HG03045 (cell line): ENCODE results near the gene CTSE.
"Not testable (repeated sequence)": the region's sequence is repeated elsewhere in the genome, so short reads cannot be mapped to it uniquely, and the experiment has no call there.

Source experiments
- ATAC-seq: cut with Tn5 transposase; IDR thresholded peaks from one replicate; pipeline ENCODE4 v1.9.1; 2021; ENCODE audit warnings: mild to moderate bottlenecking, moderate library complexity; ENCODE audit not compliant: unreplicated experiment

Gene CTSE

GRCh38 chr1:206020393-206021007 lies 3.2 kb downstream of the CTSE start:
- ATAC-seq, result no peak

DNA sequence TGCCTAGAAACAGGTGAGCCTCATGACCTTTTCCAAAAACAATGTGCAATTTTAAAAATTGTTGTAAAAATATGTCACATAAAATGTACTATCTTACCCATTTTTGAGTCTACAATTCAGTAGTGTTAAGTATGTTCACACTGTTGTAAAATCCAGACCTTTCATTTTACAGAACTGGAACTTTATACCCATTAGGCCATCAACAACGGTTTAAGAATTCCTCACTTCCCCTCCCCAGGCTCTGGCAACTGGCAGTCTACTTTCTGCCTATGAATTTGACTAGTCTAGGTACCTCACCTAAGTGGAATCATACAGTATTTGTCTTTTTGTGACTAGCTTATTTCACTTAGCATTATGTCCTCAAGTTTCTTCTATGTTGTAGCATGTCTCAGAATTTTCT lies 8.6 kb downstream of the CTSE start:
- no peak for ATAC-seq

- ATAC-seq, result no peak
Observed at GRCh38 chr1:206014601-206015000, 9.1 kb downstream of the CTSE start.

- ATAC-seq, result no peak
Observed at GRCh38 chr1:206013026-206013795, 10.5 kb downstream of the CTSE start.

GRCh38 chr1:206012086-206012859 lies 11.4 kb downstream of the CTSE start:
- ATAC-seq, result peak; percentile 90

DNA sequence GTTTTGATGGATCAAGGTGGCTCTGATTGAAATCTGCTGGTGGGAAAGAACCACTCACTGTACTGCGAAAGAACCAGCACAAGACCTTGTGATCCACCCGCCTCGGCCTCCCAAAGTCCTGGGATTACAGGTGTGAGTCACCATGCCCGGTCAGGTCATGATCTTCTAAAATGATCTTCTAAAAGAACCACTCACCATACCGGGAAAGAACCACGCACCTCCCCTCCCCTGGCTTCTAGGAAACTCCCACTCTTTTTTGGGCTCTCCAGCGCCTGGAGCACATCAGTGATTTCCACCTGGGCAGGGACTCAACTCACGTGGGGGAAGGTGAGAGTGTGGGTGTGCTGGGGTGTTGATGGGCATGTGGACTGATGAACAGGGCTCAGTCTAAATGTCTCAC lies 12.6 kb downstream of the CTSE start:
- no peak for ATAC-seq

DNA sequence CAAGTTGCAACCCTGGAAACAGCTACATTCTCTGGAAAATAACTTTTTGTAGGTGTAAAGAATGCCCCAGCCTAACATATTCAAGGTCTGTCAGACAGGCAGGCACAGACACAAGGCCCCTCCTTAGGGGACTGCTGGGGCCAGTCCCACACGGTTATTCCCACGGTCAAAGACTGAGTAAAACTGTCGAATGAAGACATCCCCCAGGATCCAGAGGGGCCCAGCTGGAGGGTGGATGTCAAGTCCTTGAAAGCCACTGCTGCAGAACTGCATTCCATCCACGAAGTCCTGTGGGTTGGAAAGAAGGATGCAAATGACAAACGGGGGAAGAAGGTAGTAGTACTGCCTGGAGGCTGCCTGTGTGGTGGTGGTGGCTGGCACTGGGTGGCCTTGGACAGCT lies 13.6 kb downstream of the CTSE start:
- no peak for ATAC-seq

DNA sequence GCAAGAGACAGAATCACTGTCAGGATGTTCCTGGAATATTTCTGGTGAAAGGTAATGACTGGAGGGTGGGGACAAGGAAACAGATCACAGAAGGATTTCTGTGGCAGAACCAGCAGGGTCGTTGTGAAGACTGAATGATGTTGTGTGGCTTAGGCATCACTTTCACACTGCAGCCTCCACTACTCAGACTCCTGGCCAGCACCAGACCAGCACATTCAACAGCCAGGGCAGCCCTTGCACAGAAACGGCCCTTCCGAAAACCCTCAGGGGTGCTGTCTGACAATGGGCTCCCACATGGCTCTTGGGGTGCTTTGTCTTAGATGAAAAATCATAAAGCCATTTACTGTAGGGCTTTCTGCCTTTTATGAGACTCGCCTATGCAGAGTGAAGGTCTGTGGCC lies 16.7 kb downstream of the CTSE start:
- ATAC-seq, result no peak

GRCh38 chr1:206005778-206006180 lies 17.9 kb downstream of the CTSE start:
- no peak for ATAC-seq

GRCh38 chr1:206005234-206005633 lies 18.5 kb downstream of the CTSE start:
- no peak for ATAC-seq

- no peak for ATAC-seq
Observed at GRCh38 chr1:206004826-206005225, 18.9 kb downstream of the CTSE start.

DNA sequence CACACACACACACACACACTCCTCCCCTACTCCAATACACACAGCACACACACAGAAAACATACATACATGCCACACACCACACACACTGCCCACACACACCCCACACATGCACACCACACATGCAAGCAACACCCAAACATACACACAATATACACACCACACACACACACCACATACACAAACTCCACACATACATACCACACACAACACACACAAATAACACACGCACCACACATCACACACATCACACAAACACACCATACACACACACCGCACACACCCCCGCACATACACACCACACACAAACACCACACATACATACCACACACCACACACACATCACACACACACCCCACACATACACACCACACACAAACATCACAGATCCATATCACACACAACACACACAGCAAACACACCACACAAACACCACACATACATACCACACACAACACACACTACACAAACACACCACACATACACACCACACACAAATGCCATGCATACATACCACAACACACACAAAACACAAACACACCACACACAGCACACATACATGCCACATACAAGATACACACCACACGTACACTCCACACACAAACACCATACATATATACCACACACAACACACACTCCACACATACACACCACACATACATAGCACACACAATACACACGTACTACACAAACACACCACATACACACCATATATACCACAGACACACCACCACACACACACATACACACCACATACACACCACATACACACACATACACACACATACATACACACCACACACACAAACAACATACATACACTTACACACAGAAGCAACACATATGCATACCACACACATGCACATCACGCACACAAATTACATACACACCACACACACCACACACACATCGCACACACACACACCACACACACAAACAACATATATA lies 19.6 kb downstream of the CTSE start:
- ATAC-seq, result no peak

DNA sequence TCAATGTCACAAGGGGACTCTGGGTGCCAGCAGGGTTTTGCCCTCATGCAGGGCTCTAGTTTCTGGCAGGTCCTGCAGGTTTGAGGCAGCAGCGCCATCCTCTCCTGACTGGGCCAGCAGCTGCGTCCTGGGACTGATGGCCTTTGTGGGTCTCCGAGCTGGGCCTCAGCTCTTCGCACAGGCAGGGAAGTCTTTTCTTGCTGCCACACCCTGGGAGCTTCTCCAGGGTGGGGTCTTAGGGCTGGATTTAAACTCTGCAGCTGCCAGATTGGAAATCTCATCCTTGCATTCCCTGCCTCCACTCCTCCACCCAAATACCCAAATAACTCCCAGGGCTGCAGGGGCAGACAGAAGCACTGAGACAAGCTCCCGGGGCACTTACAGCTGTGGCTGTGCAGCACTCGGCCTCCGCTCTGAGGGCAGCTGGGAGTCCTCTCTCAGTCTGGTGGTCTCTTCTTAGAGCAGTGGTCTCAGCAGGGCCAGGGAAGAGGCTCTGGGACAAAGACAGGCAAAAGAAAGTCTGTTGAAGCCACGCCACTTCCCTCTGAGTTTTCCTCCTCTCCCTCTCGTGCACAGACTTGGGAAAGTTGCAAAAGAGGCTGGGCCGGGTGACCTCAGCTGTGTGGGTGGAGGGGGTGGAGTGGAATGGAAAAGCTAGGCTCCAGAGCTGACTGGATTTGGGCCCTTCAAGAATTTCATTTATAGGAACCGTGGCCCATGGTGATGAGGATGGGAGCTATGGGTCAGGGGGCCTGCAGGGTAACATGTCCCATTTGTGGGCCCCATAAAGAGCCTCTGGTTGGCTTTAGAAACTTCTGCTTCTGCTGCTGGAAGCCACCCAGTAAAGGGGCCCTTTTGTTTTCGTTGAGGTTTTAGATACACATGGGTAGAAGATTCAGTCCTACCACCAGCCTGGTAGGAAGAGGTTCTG lies 20.6 kb downstream of the CTSE start, which contains the start of gene RAB7B:
Gene RAB7B (minus strand): TSS at position 525 of the 931 bp plus-strand sequence. CDS start 9,260 bp downstream, outside the sequence.
- ATAC-seq, result no peak

- no peak for ATAC-seq
Observed at GRCh38 chr1:206002160-206002559, 21.5 kb downstream of the CTSE start.

- no peak for ATAC-seq
Observed at GRCh38 chr1:206001476-206001888, 22.2 kb downstream of the CTSE start.

- ATAC-seq, result no peak
Observed at GRCh38 chr1:206000641-206001339, 22.9 kb downstream of the CTSE start.

DNA sequence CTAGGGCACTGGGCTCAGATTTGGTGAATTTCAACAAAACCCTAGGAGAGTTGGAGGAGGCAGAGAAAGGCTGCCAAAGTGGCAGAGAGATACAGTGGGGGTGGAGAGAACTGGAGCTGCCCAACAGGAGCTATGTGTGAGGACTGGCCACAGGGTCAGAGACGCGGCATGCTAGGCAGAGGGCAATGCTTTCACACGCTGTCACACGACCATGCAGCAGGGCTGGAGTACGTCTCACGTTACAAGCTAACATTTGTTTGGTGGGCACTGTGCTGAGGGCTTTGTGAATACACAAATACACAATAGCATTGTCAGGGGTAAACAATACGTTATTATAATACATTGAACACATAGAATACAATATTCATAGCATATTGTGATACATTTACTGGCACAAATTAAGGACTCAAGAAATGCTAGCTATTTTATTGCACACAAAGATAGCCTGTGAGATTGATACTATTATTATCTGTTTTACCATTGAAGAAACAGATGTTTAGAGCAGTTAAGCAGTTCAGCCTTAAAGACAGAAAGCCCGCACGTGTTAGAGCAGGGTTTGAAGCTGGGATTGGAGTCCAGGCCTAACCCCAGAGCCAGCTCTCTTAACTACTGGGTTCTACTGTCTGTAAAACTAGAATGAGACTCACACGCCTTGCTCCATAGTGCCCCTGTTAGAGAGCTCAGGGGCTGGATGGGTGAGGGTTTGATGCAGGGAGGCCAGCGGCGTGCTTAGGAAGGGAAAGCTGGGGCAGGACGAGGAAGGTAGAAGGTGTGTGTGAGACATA lies 25.0 kb downstream of the CTSE start:
- no peak for ATAC-seq

DNA sequence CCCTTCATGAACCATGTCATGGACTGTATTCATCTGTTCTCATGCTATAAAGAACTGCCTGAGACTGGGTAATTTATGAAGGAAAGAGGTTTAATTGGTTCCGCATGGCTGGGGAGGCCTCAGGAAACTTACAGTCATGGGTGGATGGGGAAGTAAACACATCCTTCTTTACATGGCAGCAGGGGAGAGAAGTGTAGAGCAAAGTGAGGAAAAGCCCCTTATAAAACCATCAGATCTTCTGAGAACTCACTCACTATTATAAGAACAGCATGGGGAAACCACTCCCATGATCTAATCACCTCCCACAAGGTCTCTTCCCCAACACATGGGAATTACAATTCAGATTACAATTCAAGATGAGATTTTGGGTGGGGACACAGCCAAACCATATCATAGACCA lies 27.1 kb downstream of the CTSE start:
- not testable (repeated sequence) for ATAC-seq
